Measurements from ENCODE around the gene PLPPR1.

Gene PLPPR1

DNA sequence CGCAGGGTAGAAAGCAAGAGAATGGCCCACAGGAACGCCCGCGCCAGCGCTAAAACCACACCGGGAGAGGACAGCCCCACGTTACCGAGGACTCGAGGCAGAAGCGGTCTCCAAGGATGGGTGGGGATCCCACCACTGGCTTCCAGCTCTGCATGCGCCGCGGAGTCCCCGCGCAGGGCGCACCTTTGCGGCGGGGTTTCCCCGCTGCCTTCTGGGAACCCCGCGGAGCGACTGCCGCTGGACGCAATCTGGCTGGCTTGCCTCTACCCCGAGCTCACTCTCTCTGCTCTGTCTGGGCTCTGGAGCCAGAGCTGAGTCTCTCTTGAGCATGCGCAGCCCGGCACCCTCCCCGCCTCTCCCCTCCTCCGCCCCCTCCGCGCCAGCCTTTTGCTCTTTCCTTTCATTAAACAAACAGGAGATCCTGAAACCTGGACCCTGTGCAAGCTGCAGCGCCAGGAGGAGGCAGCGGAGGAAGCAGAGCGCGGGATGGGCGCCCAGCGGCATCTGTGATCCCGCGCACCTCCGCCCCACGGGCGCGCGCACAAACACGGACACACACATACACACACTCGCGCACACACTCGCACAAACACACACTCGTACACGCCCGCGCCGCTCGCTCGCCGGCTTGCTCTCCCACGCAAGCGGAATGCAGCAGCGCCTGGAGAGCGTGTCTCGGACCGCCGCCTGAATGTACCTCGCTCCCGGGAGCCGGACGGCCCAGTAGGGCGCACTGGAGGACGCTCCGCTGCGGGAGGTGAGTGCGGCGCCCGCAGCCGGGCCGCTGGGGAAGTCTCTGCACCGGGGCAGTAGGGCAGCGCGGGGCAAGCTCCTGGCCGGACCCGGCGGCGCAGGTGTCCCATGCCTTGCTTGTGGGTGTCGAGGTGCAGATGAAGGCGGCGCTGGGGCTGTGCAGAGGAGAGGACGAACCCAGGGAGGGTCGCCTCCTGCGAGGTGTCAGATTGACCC is at the start of gene PLPPR1:
Gene PLPPR1 (plus strand): TSS at position 382 of the 969 bp plus-strand sequence.
- DNase-seq (ENCODE audit: low read depth): peak; percentile 38
- H3K4me3 ChIP-seq (ENCODE audit: low read depth, low read length): peak within 1 kb of the TSS; percentile 56

DNA sequence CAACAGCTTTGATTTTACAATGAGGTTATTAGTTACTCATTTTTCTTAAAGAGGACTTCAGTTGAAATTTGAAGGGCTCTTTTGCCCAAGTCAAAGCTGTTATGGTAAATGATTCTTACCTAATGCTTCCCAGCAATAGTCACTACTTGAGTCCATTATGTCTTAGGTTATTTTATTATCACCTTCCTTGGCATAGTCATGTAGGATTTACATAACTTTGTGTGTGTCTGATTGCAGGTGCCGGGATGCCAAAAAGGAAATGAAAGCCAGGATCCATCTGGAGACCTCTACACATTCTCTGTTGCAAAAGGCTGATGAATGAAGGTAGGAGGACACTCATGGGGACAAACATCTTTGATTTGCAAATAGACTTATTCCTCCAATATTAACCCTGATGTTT is 38.8 kb upstream of the PLPPR1 start:
- DNase-seq (ENCODE audit: low read depth): no peak
- TF ChIP-seq, protein P1, sequence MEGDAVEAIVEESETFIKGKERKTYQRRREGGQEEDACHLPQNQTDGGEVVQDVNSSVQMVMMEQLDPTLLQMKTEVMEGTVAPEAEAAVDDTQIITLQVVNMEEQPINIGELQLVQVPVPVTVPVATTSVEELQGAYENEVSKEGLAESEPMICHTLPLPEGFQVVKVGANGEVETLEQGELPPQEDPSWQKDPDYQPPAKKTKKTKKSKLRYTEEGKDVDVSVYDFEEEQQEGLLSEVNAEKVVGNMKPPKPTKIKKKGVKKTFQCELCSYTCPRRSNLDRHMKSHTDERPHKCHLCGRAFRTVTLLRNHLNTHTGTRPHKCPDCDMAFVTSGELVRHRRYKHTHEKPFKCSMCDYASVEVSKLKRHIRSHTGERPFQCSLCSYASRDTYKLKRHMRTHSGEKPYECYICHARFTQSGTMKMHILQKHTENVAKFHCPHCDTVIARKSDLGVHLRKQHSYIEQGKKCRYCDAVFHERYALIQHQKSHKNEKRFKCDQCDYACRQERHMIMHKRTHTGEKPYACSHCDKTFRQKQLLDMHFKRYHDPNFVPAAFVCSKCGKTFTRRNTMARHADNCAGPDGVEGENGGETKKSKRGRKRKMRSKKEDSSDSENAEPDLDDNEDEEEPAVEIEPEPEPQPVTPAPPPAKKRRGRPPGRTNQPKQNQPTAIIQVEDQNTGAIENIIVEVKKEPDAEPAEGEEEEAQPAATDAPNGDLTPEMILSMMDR (conservative IDR thresholded peaks at IDR 0.05; ENCODE audit: low read depth, low read length): no peak
- H3K4me3 ChIP-seq (ENCODE audit: low read depth, low read length): no peak overlapping the region

More for the DNA sequence above, at the start of gene PLPPR1:
- TF ChIP-seq, protein P1 (conservative IDR thresholded peaks at IDR 0.05; ENCODE audit: low read depth, low read length): no peak

- TF ChIP-seq, protein P1 (conservative IDR thresholded peaks at IDR 0.05; ENCODE audit: low read depth, low read length): no peak
- DNase-seq (ENCODE audit: low read depth): no peak
Measured at GRCh38 chr9:100990605-100991381, 37.7 kb upstream of the PLPPR1 start.

DNA sequence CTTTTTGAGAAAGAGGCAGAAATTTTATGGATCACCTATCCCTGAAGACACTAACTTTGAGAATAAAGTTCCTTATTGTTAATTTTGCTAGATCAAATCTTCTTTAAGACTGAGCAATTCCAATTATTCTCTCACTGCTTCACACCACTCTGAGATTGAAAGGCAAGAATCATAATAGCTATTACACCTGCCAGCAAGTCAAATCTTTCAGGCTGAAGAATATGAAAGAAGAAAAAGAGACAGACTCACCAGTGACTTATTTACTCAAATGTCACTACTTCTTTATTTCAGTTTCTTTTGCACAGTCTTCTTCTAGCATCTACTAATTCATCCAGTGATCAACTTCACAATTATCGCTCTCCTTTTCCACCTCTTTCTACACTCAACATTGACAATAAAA is 35.9 kb upstream of the PLPPR1 start:
- TF ChIP-seq, protein P1 (conservative IDR thresholded peaks at IDR 0.05; ENCODE audit: low read depth, low read length): no peak
- no peak overlapping the region for H3K4me3 ChIP-seq (ENCODE audit: low read depth, low read length)
- no peak for DNase-seq (ENCODE audit: low read depth)

More at GRCh38 chr9:100990605-100991381, 37.7 kb upstream of the PLPPR1 start:
- no peak overlapping the region for H3K4me3 ChIP-seq (ENCODE audit: low read depth, low read length)

DNA sequence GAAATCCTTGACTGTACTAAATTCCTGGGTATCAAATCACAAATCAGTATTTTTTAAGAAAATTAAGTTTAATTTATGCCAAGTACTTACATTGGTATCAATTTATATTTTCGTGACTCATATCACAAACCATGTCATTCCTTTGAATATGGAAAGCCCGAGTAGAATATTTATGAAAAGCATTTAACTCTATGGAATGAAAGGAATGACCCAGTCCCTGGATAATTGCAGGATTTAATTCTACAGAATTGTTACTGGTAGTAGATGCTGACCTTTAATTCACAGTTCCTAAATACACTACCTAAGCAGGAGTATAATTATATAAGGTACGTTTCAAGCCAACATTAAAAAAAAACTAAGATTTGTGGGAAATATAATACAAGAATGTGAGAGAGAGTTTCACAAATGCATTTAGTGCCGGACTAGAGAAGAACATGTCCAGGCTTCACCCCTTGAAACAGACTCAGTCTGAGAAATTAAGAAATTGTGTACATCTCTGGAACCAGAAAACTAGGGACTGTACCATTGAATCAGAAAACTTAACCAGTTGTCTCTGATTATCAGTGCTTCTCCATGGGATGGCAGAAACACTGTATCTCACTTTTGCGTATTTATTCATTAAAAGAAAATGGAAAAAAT is 28.5 kb upstream of the PLPPR1 start:
- TF ChIP-seq, protein P1 (conservative IDR thresholded peaks at IDR 0.05; ENCODE audit: low read depth, low read length): no peak
- DNase-seq (ENCODE audit: low read depth): no peak
- no peak overlapping the region for H3K4me3 ChIP-seq (ENCODE audit: low read depth, low read length)

- no peak overlapping the region for H3K4me3 ChIP-seq (ENCODE audit: low read depth, low read length)
- TF ChIP-seq, protein P1 (conservative IDR thresholded peaks at IDR 0.05; ENCODE audit: low read depth, low read length): no peak
- no peak for DNase-seq (ENCODE audit: low read depth)
Measured at GRCh38 chr9:101005246-101005645, 23.3 kb upstream of the PLPPR1 start.
